VCaP (cell line): ENCODE data around the gene PRMT9.
A peak's percentile ranks its signal among the peaks of the same experiment; 100 is the strongest.

Experiments used
- H3K27ac ChIP-seq: fragments of 450-650 bp; 2 replicates; pipeline ENCODE4 v1.5.1; 2017
- TF ChIP-seq, protein P1 (sequence below): fragments of 450-650 bp; conservative IDR thresholded peaks from 2 replicates; pipeline ENCODE4 v1.5.1; 2017; ENCODE audit warnings: mild to moderate bottlenecking, moderate library complexity

PRMT9 gene

DNA sequence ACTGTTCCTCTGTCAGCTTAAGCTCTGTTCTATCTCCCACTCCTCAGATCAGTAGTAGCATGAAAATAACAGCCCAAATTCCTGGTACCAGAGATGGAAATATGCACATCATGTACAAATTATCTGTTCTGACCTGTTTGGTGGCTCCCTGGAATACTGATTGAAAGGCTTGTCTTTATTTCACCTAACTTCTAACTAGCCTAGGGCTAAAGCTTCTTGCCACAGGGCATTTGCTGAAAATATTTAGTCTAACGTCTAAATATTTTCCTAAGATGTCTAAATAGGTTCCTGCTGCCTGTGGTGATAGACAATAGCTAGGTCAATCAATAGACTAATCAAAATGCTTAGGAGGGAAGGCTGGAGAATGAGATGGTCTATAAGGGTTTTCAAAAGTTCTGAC, 12.9 kb upstream of the PRMT9 start:
- no peak overlapping the region for H3K27ac ChIP-seq
- TF ChIP-seq, protein P1, sequence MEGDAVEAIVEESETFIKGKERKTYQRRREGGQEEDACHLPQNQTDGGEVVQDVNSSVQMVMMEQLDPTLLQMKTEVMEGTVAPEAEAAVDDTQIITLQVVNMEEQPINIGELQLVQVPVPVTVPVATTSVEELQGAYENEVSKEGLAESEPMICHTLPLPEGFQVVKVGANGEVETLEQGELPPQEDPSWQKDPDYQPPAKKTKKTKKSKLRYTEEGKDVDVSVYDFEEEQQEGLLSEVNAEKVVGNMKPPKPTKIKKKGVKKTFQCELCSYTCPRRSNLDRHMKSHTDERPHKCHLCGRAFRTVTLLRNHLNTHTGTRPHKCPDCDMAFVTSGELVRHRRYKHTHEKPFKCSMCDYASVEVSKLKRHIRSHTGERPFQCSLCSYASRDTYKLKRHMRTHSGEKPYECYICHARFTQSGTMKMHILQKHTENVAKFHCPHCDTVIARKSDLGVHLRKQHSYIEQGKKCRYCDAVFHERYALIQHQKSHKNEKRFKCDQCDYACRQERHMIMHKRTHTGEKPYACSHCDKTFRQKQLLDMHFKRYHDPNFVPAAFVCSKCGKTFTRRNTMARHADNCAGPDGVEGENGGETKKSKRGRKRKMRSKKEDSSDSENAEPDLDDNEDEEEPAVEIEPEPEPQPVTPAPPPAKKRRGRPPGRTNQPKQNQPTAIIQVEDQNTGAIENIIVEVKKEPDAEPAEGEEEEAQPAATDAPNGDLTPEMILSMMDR: no peak

DNA sequence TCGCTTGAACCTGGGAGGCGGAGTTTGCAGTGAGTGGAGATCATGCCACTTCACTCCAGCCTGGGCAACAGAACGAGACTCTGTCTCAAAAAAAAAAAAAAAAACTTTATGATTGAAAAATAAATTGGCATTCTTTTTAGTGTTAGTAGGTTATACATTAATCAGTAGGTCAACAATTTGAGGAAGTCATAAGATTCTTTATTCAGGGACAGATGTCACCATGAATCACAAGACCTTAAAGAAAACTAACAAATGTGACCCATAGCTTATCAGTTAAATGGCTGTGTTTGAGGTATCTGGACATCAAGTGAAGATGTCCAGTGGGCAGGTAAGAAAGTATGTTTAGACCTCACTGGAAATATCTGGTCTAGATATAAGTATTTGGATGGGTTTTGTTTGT, 9.3 kb upstream of the PRMT9 start:
- TF ChIP-seq, protein P1: no peak

DNA sequence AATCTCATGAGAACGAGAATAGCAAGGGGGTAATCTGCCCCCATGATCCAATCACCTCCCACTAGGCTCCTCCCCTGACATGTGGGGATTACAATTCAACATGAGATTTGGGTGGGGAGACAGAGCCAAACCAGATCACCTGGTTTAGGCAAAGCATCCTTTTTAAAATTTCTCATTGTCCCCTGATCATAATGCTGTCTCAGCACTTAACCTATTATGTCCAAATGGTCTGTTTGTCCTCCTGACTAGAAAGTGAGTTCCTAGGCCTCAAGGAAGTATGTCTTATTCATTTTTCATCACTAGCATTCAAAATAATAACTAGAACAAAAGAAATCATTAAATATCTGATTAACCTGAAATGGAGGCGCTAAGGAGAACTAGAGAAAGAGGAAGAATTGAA, 7.9 kb upstream of the PRMT9 start:
- H3K27ac ChIP-seq: peak overlapping the region; percentile 67; the same call in 1 of the 2 replicates

More for the DNA sequence above, 9.3 kb upstream of the PRMT9 start:
- peak overlapping the region; percentile 67 for H3K27ac ChIP-seq

DNA sequence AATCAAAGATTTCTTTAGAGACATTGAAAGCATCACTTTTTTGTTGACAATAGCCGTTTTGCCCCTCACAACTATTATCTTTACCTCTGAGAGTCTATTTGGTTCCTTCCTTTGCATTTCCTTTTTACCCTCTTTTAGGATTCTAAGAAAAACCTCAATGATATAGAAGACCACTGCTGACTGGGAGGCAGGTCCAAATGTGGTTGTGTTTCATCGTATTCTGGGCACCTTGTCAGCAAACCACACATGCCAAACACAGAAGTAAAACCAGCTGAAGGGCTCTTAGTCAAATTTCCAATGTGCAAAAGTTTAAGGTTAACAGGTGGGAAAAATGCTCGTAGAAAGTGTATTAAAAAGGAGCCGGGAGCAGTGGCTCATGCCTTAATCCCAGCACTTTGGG, 5.1 kb upstream of the PRMT9 start:
- TF ChIP-seq, protein P1: no peak
- no peak overlapping the region for H3K27ac ChIP-seq

More for the DNA sequence above, 7.9 kb upstream of the PRMT9 start:
- TF ChIP-seq, protein P1: no peak

DNA sequence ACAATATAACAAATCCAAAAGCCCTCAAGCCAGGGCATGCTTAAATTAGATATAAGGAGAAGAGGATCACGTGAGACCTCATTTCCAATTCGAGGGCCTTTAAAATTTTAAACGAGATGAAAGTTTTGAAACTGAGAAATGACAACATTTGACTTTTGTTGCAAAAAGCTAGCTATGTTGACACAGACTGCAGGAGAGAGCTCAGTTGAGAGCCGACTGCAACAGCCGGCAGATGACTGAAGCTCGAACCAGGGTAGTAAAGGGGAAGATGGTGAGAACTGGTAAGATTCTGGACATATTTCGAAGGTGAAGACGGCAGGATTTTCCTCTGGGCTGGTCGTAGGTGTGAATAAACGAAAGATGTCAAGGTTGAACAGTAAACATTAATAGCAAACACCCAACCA, 773 bp downstream of the PRMT9 start:
- TF ChIP-seq, protein P1: no peak

DNA sequence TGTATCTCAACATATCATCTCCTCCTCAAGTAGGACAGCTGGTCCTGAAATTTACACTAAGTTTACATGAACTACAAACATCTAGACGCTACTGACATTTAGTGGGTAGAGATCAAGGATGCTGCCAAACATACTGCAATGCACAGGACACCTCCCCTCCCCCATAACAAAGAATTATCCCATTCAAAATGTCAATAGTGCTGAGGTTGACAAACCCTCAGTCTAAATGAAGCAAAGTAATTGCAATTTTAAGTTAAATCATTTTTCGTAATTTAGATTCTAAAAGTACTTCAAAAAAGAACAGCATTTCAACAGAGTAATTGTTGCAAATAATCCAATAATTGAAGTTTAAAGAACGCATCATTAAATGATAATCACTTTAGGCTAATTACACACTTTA, 1.2 kb downstream of the PRMT9 start:
- H3K27ac ChIP-seq: peak overlapping the region; percentile 86
- TF ChIP-seq, protein P1: no peak

More for the DNA sequence above, 773 bp downstream of the PRMT9 start:
- peak overlapping the region; percentile 86 for H3K27ac ChIP-seq

DNA sequence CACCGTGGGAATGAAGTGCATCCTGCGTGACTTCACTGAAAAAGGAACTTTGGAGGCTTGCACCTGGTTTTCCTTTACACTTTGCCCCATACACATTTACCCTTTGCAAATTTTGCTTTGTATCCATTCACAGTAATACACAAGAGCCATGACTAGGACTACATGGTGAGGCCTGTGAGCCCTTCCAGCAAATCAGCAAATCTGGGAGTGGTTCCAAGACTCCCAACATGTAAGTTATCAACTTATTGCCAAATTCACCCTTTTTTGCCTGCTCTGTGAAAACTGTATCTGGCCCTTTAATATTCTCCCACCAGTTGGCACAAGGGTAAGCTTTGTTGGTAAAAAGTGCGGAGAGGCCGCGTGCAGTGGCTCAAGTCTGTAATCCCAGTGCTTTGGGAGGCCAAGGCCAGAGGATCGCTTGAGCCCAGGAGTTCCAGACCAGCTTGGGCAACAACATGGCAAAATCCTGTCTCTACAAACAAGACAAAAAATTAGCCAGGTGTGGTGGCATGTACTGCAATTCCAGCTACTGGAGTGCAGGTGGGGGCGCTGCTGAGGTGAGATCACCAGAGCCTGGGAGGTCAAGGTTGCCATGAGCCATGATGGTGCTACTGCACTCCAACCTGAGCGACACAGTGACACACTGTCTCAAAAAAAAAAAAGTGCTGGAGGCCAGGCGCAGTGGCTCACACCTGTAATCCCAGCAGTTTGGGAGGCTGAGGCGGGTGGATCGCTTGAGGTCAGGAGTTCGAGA, 5.0 kb downstream of the PRMT9 start:
- TF ChIP-seq, protein P1: peak; percentile 21; the same call in 1 of the 2 replicates
- H3K27ac ChIP-seq: no peak overlapping the region
